ENCODE data around the gene COL4A2.

COL4A2 gene

DNA sequence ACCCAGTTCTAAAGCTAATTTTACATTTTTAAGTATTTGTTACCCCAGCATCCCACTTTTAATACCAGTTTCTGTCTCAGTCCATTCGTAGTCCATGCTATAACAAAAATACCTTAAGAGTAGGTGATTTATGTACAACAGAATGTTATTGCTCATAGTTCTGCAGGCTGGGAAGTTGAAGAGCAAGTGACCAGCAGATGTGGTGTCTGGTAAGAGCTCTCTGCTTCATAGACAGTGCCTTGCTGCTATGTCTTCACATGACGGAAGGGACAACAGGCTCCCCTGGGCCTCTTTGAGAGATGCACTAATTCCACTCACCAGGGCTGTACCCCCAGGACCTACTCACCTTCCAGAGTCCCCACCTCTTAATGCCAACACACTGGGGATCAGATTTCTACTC lies 96.6 kb downstream of the COL4A2 start (continued):
- TF ChIP-seq EGR2 (tag by site-specific recombination; IDR thresholded peaks at IDR 0.05; ENCODE audit: low read depth) (no peak), ZNF16 (tag by site-specific recombination; IDR thresholded peaks at IDR 0.05; ENCODE audit: low read depth) (no peak)

GRCh38 chr13:110404321-110404720 lies 97.2 kb downstream of the COL4A2 start:
- ChIA-PET POLR2A (interaction anchor here (0.9 kb wide), 1 partner anchor 311 kb away, joined by 3 read pairs; no protein-coding TSS in a partner anchor), CTCF (interaction anchor here (1.2 kb wide), 1 partner anchor 8 kb away, joined by 4 read pairs; no protein-coding TSS in a partner anchor)
- Histone ChIP-seq H3K36me3 (ENCODE audit: control insufficient read depth in 2 of 2, insufficient read depth in 1 of 2, low read length in 2 of 2) (no peaks in the 10 kb centered on the region), H3K4me3 (ENCODE audit: low read depth, low read length) (no peak overlapping the region), H3K4me1 (ENCODE audit: control insufficient read depth, insufficient read depth, low read length) (no peaks in the 10 kb centered on the region), H3K27ac (ENCODE audit: extremely low read depth, low read depth, low read length) (no peak overlapping the region), H3K9me3 (ENCODE audit: control insufficient read depth, insufficient read depth, low read depth, low read length) (no peaks in the 10 kb centered on the region)
- TF ChIP-seq OVOL3 (tag by site-specific recombination; IDR thresholded peaks at IDR 0.05) = no peak
- TF ChIP-seq ZNF132 (tag by site-specific recombination; IDR thresholded peaks at IDR 0.05; ENCODE audit: borderline replicate concordance) = no peak
- TF ChIP-seq ZNF426 (tag by site-specific recombination; IDR thresholded peaks at IDR 0.05) = no peak
- TF ChIP-seq SALL2 (tag by site-specific recombination; IDR thresholded peaks at IDR 0.05; ENCODE audit: borderline replicate concordance) = no peak
- no peak for TF ChIP-seq ZNF302 (tag by site-specific recombination; IDR thresholded peaks at IDR 0.05; ENCODE audit: low read depth)
- TF ChIP-seq ELK4 (IDR thresholded peaks at IDR 0.05; ENCODE audit: borderline replicate concordance, low read depth, low read length) = no peak
- TF ChIP-seq, protein P1, sequence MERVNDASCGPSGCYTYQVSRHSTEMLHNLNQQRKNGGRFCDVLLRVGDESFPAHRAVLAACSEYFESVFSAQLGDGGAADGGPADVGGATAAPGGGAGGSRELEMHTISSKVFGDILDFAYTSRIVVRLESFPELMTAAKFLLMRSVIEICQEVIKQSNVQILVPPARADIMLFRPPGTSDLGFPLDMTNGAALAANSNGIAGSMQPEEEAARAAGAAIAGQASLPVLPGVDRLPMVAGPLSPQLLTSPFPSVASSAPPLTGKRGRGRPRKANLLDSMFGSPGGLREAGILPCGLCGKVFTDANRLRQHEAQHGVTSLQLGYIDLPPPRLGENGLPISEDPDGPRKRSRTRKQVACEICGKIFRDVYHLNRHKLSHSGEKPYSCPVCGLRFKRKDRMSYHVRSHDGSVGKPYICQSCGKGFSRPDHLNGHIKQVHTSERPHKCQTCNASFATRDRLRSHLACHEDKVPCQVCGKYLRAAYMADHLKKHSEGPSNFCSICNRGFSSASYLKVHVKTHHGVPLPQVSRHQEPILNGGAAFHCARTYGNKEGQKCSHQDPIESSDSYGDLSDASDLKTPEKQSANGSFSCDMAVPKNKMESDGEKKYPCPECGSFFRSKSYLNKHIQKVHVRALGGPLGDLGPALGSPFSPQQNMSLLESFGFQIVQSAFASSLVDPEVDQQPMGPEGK (tag by site-specific recombination; IDR thresholded peaks at IDR 0.05) = no peak
- TF ChIP-seq BCL11B (tag by site-specific recombination; IDR thresholded peaks at IDR 0.05; ENCODE audit: low read depth) = no peak
- no peak for TF ChIP-seq ZNF529 (tag by site-specific recombination; IDR thresholded peaks at IDR 0.05; ENCODE audit: insufficient replicate concordance)
- no peak for TF ChIP-seq CTCF (tag by site-specific recombination; IDR thresholded peaks at IDR 0.05)
- no peak for TF ChIP-seq ZNF324 (tag by site-specific recombination; IDR thresholded peaks at IDR 0.05)
- no peak for TF ChIP-seq ZNF670 (tag by site-specific recombination; IDR thresholded peaks at IDR 0.05; ENCODE audit: low read depth)
- TF ChIP-seq, protein P2, sequence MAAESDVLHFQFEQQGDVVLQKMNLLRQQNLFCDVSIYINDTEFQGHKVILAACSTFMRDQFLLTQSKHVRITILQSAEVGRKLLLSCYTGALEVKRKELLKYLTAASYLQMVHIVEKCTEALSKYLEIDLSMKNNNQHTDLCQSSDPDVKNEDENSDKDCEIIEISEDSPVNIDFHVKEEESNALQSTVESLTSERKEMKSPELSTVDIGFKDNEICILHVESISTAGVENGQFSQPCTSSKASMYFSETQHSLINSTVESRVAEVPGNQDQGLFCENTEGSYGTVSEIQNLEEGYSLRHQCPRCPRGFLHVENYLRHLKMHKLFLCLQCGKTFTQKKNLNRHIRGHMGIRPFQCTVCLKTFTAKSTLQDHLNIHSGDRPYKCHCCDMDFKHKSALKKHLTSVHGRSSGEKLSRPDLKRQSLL (tag by site-specific recombination; IDR thresholded peaks at IDR 0.05) = no peak
- no peak for TF ChIP-seq ZSCAN16 (tag by site-specific recombination; IDR thresholded peaks at IDR 0.05)
- no peak for TF ChIP-seq WT1 (tag by site-specific recombination; IDR thresholded peaks at IDR 0.05)
- no peak for TF ChIP-seq ZNF701 (tag by site-specific recombination; IDR thresholded peaks at IDR 0.05)
- TF ChIP-seq ZFP41 (tag by site-specific recombination; IDR thresholded peaks at IDR 0.05; ENCODE audit: borderline replicate concordance) = no peak
- TF ChIP-seq ZNF518A (tag by site-specific recombination; conservative IDR thresholded peaks at IDR 0.05; ENCODE audit: low read depth) = no peak
- no peak for TF ChIP-seq ZNF169 (tag by site-specific recombination; IDR thresholded peaks at IDR 0.05)
- TF ChIP-seq ZNF747 (tag by site-specific recombination; IDR thresholded peaks at IDR 0.05) = no peak
